ENCODE measurements around the gene CSGALNACT2. TPM values are rescaled to one million over a fixed set of nuclear protein-coding genes. Genes with fewer than 3 reads are reported as not detected.

The CSGALNACT2 gene
- total RNA-seq, 1 experiment from 2014 or later, result 3.6 TPM

GRCh38 chr10:43210556-43210955 lies 72.3 kb downstream of the CSGALNACT2 start:
- H3K27me3 ChIP-seq (ENCODE audit: low read length), result no peaks in the 10 kb centered on the region
- no peak overlapping the region for H3K4me2 ChIP-seq (ENCODE audit: low read length)
- no peaks in the 10 kb centered on the region for H3K36me3 ChIP-seq (ENCODE audit: low read depth, low read length)
- ATAC-seq, result peak; percentile 10; the same call in 1 of the 2 replicates
- no peak for DNase-seq
- H3K4me1 ChIP-seq (ENCODE audit: insufficient read depth, low read length), result no peaks in the 10 kb centered on the region
- ChIA-PET CTCF (interaction anchor here (0.5 kb wide), 1 partner anchor 225 kb away, joined by 13 read pairs; no protein-coding TSS in a partner anchor), POLR2A (ENCODE audit: unreplicated experiment) (no interaction called here)
- H4K20me1 ChIP-seq (ENCODE audit: low read length), result no peaks in the 10 kb centered on the region
- no peak overlapping the region for H3K4me3 ChIP-seq (ENCODE audit: low read length)
- H2AFZ ChIP-seq (ENCODE audit: low read length), result no peak overlapping the region
- TF ChIP-seq CTCF (conservative IDR thresholded peaks at IDR 0.05; ENCODE audit: low read depth, low read length) (no peak), EZH2 (IDR thresholded peaks at IDR 0.05; ENCODE audit: low read length, unreplicated experiment) (no peak), EZH2phosphoT487 (IDR thresholded peaks at IDR 0.05; ENCODE audit: borderline replicate concordance, low read length) (no peak)
- no peaks in the 10 kb centered on the region for H3K79me2 ChIP-seq (ENCODE audit: low read length)
- H3K9me3 ChIP-seq (ENCODE audit: low read length), result no peaks in the 10 kb centered on the region
- BruUV-seq (replicated peaks), result no TSS peak
- H3F3A ChIP-seq (ENCODE audit: low read length, unreplicated experiment), result no peaks in the 10 kb centered on the region
- no peaks in the 10 kb centered on the region for H3K9me2 ChIP-seq (replicated peaks; ENCODE audit: low read length)
- intact Hi-C loops (cut with micrococcal nuclease), result no loop called here
- no peak overlapping the region for H3K9ac ChIP-seq (ENCODE audit: low read length)
- no peak overlapping the region for H3K27ac ChIP-seq (ENCODE audit: low read length)

- ChIA-PET POLR2A (ENCODE audit: unreplicated experiment) (no interaction called here), CTCF (interaction anchor here (0.5 kb wide), 1 partner anchor 225 kb away, joined by 13 read pairs; no protein-coding TSS in a partner anchor)
- BruUV-seq (replicated peaks), result no TSS peak
- ATAC-seq (peak; percentile 51), DNase-seq (peak; percentile 19)
- Histone ChIP-seq H3K9me3 (ENCODE audit: low read length) (no peaks in the 10 kb centered on the region), H3K4me1 (ENCODE audit: insufficient read depth, low read length) (no peaks in the 10 kb centered on the region), H2AFZ (ENCODE audit: low read length) (no peak overlapping the region), H3K79me2 (ENCODE audit: low read length) (no peaks in the 10 kb centered on the region), H4K20me1 (ENCODE audit: low read length) (no peaks in the 10 kb centered on the region), H3F3A (ENCODE audit: low read length, unreplicated experiment) (no peaks in the 10 kb centered on the region), H3K4me3 (ENCODE audit: low read length) (no peak overlapping the region), H3K27ac (ENCODE audit: low read length) (no peak overlapping the region), H3K36me3 (ENCODE audit: low read depth, low read length) (no peaks in the 10 kb centered on the region), H3K27me3 (ENCODE audit: low read length) (no peaks in the 10 kb centered on the region), H3K9ac (ENCODE audit: low read length) (no peak overlapping the region), H3K9me2 (replicated peaks; ENCODE audit: low read length) (no peaks in the 10 kb centered on the region), H3K4me2 (ENCODE audit: low read length) (no peak overlapping the region)
- intact Hi-C loops (cut with micrococcal nuclease), result no loop called here
- TF ChIP-seq EZH2phosphoT487 (IDR thresholded peaks at IDR 0.05; ENCODE audit: borderline replicate concordance, low read length) (no peak), CTCF (conservative IDR thresholded peaks at IDR 0.05; ENCODE audit: low read depth, low read length) (no peak), EZH2 (IDR thresholded peaks at IDR 0.05; ENCODE audit: low read length, unreplicated experiment) (no peak)
Measured at GRCh38 chr10:43211030-43211429, 72.8 kb downstream of the CSGALNACT2 start.

GRCh38 chr10:43211431-43212042 lies 73.3 kb downstream of the CSGALNACT2 start:
- TF ChIP-seq EZH2phosphoT487 (IDR thresholded peaks at IDR 0.05; ENCODE audit: borderline replicate concordance, low read length) (no peak), CTCF (conservative IDR thresholded peaks at IDR 0.05; ENCODE audit: low read depth, low read length) (no peak), EZH2 (IDR thresholded peaks at IDR 0.05; ENCODE audit: low read length, unreplicated experiment) (no peak)
- Histone ChIP-seq H3K9ac (ENCODE audit: low read length) (no peak overlapping the region), H3K79me2 (ENCODE audit: low read length) (no peaks in the 10 kb centered on the region), H3K27ac (ENCODE audit: low read length) (no peak overlapping the region), H3K4me3 (ENCODE audit: low read length) (no peak overlapping the region), H4K20me1 (ENCODE audit: low read length) (no peaks in the 10 kb centered on the region), H2AFZ (ENCODE audit: low read length) (no peak overlapping the region), H3K4me2 (ENCODE audit: low read length) (no peak overlapping the region), H3F3A (ENCODE audit: low read length, unreplicated experiment) (no peaks in the 10 kb centered on the region), H3K9me3 (ENCODE audit: low read length) (no peaks in the 10 kb centered on the region), H3K27me3 (ENCODE audit: low read length) (0 out of 2 replicates have a peak, but pooled peaks cover under 1% of the 10 kb centered on the region), H3K9me2 (replicated peaks; ENCODE audit: low read length) (no peaks in the 10 kb centered on the region), H3K4me1 (ENCODE audit: insufficient read depth, low read length) (no peaks in the 10 kb centered on the region), H3K36me3 (ENCODE audit: low read depth, low read length) (no peaks in the 10 kb centered on the region)
- intact Hi-C loops (cut with micrococcal nuclease), result no loop called here
- DNase-seq (no peak), ATAC-seq (peak; percentile 8; the same call in 1 of the 2 replicates)
- POLR2A ChIA-PET (ENCODE audit: unreplicated experiment), result no interaction called here
- CTCF ChIA-PET, result no interaction called here
- BruUV-seq (replicated peaks), result no TSS peak
